Measurements from ENCODE around the gene SELENOV.
"Not testable (repeated sequence)": the region's sequence is repeated elsewhere in the genome, so short reads cannot be mapped to it uniquely, and the experiment has no call there.

Gene SELENOV, protein sequence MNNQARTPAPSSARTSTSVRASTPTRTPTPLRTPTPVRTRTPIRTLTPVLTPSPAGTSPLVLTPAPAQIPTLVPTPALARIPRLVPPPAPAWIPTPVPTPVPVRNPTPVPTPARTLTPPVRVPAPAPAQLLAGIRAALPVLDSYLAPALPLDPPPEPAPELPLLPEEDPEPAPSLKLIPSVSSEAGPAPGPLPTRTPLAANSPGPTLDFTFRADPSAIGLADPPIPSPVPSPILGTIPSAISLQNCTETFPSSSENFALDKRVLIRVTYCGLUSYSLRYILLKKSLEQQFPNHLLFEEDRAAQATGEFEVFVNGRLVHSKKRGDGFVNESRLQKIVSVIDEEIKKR

DNA sequence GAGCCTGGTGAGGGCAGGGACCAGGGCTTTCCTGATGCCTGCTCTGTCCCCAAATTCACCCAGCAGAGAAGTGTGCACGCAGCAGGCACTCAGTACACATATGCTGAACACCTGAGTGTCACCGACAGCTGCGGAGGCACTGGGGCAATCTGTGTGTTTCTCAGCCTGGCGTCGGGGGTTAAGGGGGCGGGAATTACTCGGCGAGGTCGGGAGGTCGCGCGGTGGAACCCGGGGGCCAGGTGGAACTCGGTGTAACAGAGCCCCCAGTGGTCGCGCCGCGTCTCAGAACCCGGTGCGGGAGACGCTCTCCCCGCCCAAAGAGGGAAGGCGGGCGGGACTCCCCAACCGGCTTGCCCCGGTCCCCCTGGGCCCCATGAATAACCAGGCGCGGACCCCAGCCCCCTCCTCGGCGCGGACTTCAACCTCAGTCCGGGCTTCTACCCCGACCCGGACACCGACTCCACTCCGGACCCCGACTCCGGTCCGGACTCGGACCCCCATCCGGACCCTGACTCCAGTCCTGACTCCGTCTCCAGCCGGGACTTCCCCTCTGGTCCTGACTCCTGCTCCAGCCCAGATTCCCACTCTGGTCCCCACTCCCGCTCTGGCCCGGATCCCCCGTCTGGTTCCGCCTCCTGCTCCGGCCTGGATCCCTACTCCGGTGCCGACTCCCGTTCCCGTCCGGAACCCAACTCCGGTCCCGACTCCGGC is at the start of gene SELENOV:
Gene SELENOV (plus strand): TSS at position 300 of the 711 bp plus-strand sequence. CDS start 74 bp downstream, at position 374.
- DNase-seq (ENCODE audit: low read depth in 2 of 2): no peak

GRCh38 chr19:39465956-39466747 is 48.8 kb upstream of the SELENOV start:
- DNase-seq (ENCODE audit: low read depth in 2 of 2): no peak

- DNase-seq (ENCODE audit: low read depth in 2 of 2): no peak
These were observed 47.0 kb upstream of the SELENOV start for GRCh38 chr19:39467941-39468340.

DNA sequence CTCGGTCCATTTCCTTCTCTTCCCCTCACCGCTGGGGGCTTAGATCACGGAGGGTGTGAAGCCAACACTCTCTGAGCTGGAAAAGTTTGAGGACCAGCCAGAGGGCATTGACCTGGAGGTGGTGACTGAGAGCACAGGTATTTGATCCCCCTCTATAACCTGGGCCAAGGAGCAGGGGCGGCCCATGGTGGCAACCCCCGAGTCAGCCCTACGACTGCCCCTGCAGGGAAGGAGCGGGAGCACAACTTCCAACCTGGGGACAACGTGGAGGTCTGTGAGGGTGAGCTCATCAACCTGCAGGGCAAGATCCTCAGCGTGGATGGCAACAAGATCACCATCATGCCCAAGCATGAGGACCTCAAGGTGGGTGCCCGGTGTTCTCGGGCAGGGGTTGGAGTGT is 45.9 kb upstream of the SELENOV start:
- DNase-seq (ENCODE audit: low read depth in 2 of 2): no peak

GRCh38 chr19:39469567-39469966 is 45.4 kb upstream of the SELENOV start:
- no peak for DNase-seq (ENCODE audit: low read depth in 2 of 2)

DNA sequence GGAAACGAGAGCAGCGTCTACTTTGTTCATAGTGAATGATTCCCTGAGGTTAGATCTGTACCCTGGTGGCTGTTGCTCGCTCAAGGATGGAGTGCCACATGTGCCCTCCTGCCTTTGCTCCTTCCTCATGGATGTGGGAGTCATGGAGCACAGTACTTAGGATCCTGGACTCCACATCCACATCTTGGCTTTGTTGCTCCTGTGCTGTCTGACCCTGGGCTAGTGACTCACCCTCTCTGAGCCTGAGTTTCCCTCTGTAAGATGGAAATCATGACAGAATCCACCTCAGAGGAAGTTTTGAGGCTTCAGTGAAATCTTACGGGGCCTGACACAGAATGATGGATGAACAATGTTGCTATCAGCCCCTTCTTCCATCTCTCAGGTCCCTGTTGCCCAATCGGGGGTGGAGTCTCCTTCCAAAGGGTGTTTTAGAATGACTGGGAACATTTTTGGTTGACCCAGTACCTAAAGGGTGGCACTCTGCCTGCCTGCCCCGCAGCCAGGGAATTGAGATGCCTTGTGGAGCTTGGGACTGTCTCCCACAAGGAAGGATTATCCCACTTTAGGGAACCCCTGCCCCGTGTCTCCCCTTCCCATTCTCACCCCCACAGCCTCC is 44.1 kb upstream of the SELENOV start:
- DNase-seq (ENCODE audit: low read depth in 2 of 2): no peak

DNA sequence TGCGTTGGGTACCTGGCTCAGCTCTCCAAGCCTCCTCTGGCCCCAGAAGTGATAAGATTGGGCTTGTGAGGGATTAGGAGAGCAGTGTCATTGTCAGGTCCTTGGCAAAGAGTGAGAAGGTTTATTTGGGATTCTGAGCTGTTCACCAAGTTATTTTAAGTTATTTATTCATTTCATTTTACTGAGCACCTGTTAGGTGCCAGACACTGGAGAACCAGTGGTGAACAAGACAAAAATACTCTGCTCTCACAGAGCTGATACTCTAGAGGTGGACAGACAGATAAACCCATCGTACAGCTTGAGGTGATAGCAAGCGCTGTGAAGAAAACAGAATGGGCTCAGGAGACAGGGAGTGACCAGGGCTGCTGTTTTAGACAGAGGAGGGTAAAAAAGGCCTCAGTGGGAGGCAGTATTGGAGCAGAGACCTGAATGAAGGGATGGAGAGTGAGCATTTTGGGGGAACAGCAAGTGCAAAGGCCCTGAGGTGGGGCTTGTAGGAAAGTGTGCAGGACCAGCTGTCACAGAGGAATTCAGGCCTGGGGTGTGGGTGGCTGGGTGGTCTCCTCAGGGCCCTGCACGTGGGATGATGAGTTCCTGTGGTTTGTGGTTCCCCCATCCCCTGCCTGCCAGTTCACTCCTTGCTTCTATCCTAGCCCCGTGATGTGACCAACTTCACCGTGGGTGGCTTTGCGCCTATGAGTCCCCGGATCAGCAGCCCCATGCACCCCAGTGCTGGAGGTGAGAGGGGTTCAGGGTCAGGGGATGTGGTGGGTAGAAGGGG is 43.0 kb upstream of the SELENOV start:
- no peak for DNase-seq (ENCODE audit: low read depth in 2 of 2)

GRCh38 chr19:39472746-39473442 is 42.0 kb upstream of the SELENOV start:
- DNase-seq (ENCODE audit: low read depth in 2 of 2): no peak

- no peak for DNase-seq (ENCODE audit: low read depth in 2 of 2)
These were observed 41.4 kb upstream of the SELENOV start for GRCh38 chr19:39473443-39473960.

- no peak for DNase-seq (ENCODE audit: low read depth in 2 of 2)
These were observed 40.8 kb upstream of the SELENOV start for GRCh38 chr19:39474139-39474620.

DNA sequence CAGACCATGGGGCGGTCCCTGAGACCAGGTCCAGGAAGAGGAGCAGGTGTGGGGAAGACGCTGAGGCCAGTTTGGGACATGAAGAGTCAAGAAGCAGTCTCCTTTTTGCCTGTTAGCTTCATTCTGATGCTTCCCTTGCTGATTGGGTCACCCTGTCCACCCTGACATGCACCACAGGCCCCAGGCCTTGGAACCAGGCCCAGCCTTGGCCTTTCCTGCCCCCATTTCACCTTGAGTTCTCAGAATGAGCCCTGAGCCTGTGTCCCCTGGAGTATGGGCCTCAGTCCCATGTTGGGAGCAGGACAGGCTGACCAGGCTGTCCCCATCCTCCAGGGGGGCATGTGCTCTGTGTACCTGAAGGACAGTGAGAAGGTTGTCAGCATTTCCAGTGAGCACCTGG is 39.2 kb upstream of the SELENOV start:
- DNase-seq (ENCODE audit: low read depth in 2 of 2): no peak

- DNase-seq (ENCODE audit: low read depth in 2 of 2): not testable (repeated sequence)
These were observed 35.6 kb upstream of the SELENOV start for GRCh38 chr19:39479319-39479801.

DNA sequence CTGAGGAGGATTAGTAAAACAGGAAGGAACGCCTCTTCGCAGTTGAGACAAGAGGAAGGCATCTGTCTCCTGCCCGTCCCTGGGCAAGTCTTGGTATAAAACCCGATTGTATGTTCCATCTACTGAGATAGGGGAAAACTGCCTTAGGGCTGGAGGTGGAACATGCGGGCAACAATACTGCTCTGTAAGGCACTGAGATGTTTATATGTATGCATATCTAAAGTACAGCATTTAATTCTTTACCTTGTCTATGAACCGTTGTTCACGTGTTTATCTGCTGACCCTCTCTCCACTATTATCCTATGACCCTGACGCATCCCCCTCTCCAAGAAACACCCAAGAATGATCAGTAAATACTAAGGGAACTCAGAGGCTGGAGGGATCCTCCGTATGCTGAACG is 35.0 kb upstream of the SELENOV start:
- DNase-seq (ENCODE audit: low read depth in 2 of 2): no peak

GRCh38 chr19:39480337-39481228 is 34.4 kb upstream of the SELENOV start, which contains the start of gene TIMM50:
Gene TIMM50, plus strand, starts transcription at chr19:39480838. Its CDS starts 16 bp downstream, at chr19:39480854.
- DNase-seq (ENCODE audit: low read depth in 2 of 2): peak; percentile 70 to 78

- no peak for DNase-seq (ENCODE audit: low read depth in 2 of 2)
These were observed 33.8 kb upstream of the SELENOV start for GRCh38 chr19:39481229-39481545.

GRCh38 chr19:39481676-39482075 is 33.3 kb upstream of the SELENOV start:
- DNase-seq (ENCODE audit: low read depth in 2 of 2): no peak

DNA sequence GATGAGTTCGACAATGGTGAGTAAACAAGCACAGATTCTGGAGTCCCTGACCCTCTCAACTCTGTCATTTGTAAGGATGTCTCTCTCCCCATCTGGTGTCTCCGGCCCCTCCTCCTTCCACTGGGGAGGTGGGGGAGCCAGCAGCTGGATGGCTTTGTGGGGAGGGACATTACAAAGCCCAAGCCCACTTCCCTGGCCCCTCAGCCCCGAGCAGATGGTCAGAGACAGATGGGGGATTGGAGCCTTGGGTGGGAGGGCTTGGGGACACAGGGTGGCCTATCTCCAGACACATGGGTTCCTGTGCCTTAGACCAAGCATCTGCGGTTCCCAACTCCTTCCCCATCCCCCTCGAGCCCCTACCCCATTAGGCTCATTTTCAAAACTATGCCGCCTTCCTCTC is 31.8 kb upstream of the SELENOV start:
- no peak for DNase-seq (ENCODE audit: low read depth in 2 of 2)

DNA sequence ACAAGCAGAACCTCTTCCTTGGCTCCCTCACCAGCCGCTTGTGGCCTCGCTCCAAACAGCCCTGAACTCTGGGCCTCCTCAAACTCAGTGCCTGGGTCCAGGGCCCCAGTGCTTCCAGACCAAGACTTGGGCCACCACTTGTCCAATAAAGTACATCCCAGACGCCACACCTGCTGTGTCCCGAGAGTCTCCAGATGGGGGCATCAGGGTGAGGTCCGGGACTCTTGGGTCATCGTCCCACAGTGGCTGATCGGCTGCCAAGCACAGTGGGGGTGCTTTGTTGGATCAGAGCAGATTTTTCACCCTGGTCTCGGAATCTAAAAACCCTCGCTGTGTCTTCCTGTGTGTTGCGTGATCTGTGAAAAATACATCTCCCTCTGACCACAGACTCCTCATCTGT is 25.2 kb upstream of the SELENOV start:
- DNase-seq (ENCODE audit: low read depth in 2 of 2): no peak

DNA sequence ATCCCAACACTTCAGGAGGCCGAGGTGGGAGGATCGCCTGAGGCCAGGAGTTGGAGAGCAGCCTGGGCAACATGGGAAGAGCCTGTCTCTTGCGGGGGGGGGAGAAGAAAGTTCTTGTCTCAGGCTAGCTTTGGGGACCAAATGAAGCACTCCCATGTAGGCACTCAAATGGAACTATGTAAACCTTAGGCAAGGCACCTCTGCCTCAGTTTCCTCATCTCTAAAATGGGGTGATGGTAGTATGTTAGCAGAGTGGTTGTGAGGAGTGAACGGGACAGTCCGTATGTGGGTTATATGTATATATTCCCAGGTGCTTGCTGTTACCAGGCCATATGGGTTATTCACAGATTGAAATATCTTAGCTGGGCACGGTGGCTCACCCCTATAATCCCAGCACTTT is 22.7 kb upstream of the SELENOV start:
- no peak for DNase-seq (ENCODE audit: low read depth in 2 of 2)

Measured in fibroblast of skin of left biceps (primary cell).